ENCODE data around the gene LAMA3.

Gene LAMA3

GRCh38 chr18:23875966-23876895 is 187.0 kb downstream of the LAMA3 start:
- H3K36me3 ChIP-seq, result peaks cover 0 to 18% (median 0%) of the 10 kb centered on the region in 11 experiments; a peak in 3 of 22 replicates
- H3K9ac ChIP-seq, result no peak overlapping the region
- no peaks in the 10 kb centered on the region for H4K20me1 ChIP-seq
- TF ChIP-seq Cebpa-rat (IDR thresholded peaks at IDR 0.05), result no peak
- no peak overlapping the region for H3K4me2 ChIP-seq
- peaks cover 0 to 5% (median 0%) of the 10 kb centered on the region in 11 experiments; a peak in 2 of 22 replicates for H3K9me3 ChIP-seq (replicated peaks in 1 of 11)
- no peak overlapping the region for H3K27ac ChIP-seq
- H3K4me3 ChIP-seq, result no peak overlapping the region
- peaks cover 14 to 51% (median 41%) of the 10 kb centered on the region in 10 experiments for H3K4me1 ChIP-seq
- H3K27me3 ChIP-seq, result no peaks in the 10 kb centered on the region

DNA sequence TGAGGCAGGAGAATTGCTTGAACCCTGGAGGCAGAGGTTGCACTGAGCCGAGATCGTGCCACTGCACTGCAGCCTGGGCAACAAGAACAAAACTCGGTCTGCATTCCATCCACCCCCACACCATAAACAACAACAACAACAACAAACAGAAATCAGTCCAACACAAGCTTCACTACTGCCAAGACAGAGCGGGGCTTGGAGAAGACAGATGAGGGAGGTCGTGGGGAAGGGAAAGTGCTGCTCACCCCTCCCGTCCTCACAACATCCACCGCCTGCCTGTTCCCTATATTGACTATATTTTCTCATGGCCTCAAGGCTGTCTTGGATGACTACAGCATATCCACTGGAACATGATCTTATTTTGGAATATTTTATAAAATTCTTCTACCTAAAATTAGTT is 187.7 kb downstream of the LAMA3 start:
- H4K20me1 ChIP-seq, result no peaks in the 10 kb centered on the region
- TF ChIP-seq Cebpa-rat (IDR thresholded peaks at IDR 0.05), result no peak
- peaks cover 7 to 47% (median 37%) of the 10 kb centered on the region in 10 experiments; a peak in 18 of 20 replicates for H3K4me1 ChIP-seq
- H3K27ac ChIP-seq, result no peak overlapping the region
- peak overlapping the region in 3 of 11 experiments; percentile 24 to 39 (median 38); a peak in 3 of 22 replicates for H3K4me2 ChIP-seq
- H3K9ac ChIP-seq, result no peak overlapping the region
- H3K27me3 ChIP-seq, result no peaks in the 10 kb centered on the region
- H3K36me3 ChIP-seq, result peaks cover 0 to 18% (median 0%) of the 10 kb centered on the region in 11 experiments; a peak in 3 of 22 replicates
- H3K9me3 ChIP-seq (replicated peaks in 1 of 11), result peaks cover 0 to 5% (median 0%) of the 10 kb centered on the region in 11 experiments; a peak in 2 of 22 replicates
- H3K4me3 ChIP-seq, result no peak overlapping the region

DNA sequence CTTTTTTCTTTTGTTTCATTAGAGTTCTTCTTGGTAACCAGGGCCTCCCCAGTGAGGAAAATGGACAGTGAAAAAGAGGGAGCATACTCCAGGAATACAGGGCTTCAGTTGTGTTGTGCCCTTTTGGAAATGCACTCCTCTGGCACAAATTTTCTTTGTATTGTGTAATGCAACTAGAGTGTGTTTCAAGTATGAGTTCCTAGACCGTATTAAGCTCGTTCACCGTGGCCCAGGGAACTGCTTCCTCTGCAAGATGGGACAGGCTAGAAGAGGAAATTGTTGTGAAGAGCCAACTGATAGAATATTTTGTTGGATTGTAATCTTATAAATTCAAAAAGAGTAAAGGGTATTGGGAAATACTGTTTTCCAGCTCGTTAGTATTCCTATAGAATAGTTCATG is 188.1 kb downstream of the LAMA3 start:
- Histone ChIP-seq H3K27me3 (no peaks in the 10 kb centered on the region), H3K27ac (no peak overlapping the region), H3K9ac (no peak overlapping the region), H4K20me1 (no peaks in the 10 kb centered on the region), H3K36me3 (peaks cover 0 to 18% (median 0%) of the 10 kb centered on the region in 11 experiments; a peak in 3 of 22 replicates), H3K4me3 (no peak overlapping the region), H3K4me1 (peaks cover 5 to 44% (median 33%) of the 10 kb centered on the region in 10 experiments; a peak in 17 of 20 replicates), H3K9me3 (replicated peaks in 1 of 11) (peaks cover 0 to 5% (median 0%) of the 10 kb centered on the region in 11 experiments; a peak in 2 of 22 replicates), H3K4me2 (peak overlapping the region in 3 of 11 experiments; percentile 24 to 39 (median 38); a peak in 4 of 22 replicates)
- TF ChIP-seq Cebpa-rat (IDR thresholded peaks at IDR 0.05), result peak in 1 of 11 experiments; percentile 46; a peak in 1 of 22 replicates

GRCh38 chr18:23878336-23878900 is 189.2 kb downstream of the LAMA3 start:
- 0 out of 22 replicates have a peak overlapping the region, but pooled peaks of 1 of the 11 experiments have one; percentile 8 for H3K9ac ChIP-seq
- H3K27ac ChIP-seq, result peak overlapping the region in 1 of 11 experiments; percentile 1; a peak in 3 of 22 replicates
- no peaks in the 10 kb centered on the region for H3K27me3 ChIP-seq
- H3K4me1 ChIP-seq, result peaks cover 12 to 44% (median 31%) of the 10 kb centered on the region in 10 experiments; a peak in 18 of 20 replicates
- no peaks in the 10 kb centered on the region for H4K20me1 ChIP-seq
- peak overlapping the region in 6 of 11 experiments; percentile 17 to 56 (median 32); a peak in 9 of 22 replicates for H3K4me2 ChIP-seq
- H3K9me3 ChIP-seq (replicated peaks in 1 of 11), result peaks cover 0 to 5% (median 0%) of the 10 kb centered on the region in 11 experiments; a peak in 2 of 22 replicates
- no peak overlapping the region for H3K4me3 ChIP-seq
- no peak for TF ChIP-seq Cebpa-rat (IDR thresholded peaks at IDR 0.05)
- peaks cover 0 to 18% (median 0%) of the 10 kb centered on the region in 11 experiments; a peak in 3 of 22 replicates for H3K36me3 ChIP-seq

- Histone ChIP-seq H3K27me3 (no peaks in the 10 kb centered on the region), H3K4me1 (peaks cover 19 to 44% (median 31%) of the 10 kb centered on the region in 10 experiments; a peak in 18 of 20 replicates), H3K27ac (no peak overlapping the region), H4K20me1 (no peaks in the 10 kb centered on the region), H3K9ac (no peak overlapping the region), H3K4me3 (no peak overlapping the region), H3K36me3 (peaks cover 0 to 18% (median 0%) of the 10 kb centered on the region in 11 experiments; a peak in 3 of 22 replicates), H3K9me3 (replicated peaks in 1 of 11) (peaks cover 0 to 5% (median 0%) of the 10 kb centered on the region in 11 experiments; a peak in 2 of 22 replicates), H3K4me2 (no peak overlapping the region)
- no peak for TF ChIP-seq Cebpa-rat (IDR thresholded peaks at IDR 0.05)
Observed at GRCh38 chr18:23879126-23879525, 189.9 kb downstream of the LAMA3 start.

GRCh38 chr18:23879544-23879943 is 190.3 kb downstream of the LAMA3 start:
- Histone ChIP-seq H4K20me1 (no peaks in the 10 kb centered on the region), H3K4me1 (peaks cover 22 to 42% (median 32%) of the 10 kb centered on the region in 10 experiments; a peak in 18 of 20 replicates), H3K27ac (no peak overlapping the region), H3K4me3 (no peak overlapping the region), H3K36me3 (peaks cover 0 to 18% (median 0%) of the 10 kb centered on the region in 11 experiments; a peak in 3 of 22 replicates), H3K4me2 (no peak overlapping the region), H3K27me3 (no peaks in the 10 kb centered on the region), H3K9me3 (replicated peaks in 1 of 11) (peaks cover 0 to 5% (median 0%) of the 10 kb centered on the region in 11 experiments; a peak in 2 of 22 replicates), H3K9ac (no peak overlapping the region)
- TF ChIP-seq Cebpa-rat (IDR thresholded peaks at IDR 0.05), result no peak

- Histone ChIP-seq H3K9me3 (replicated peaks in 1 of 11) (peaks cover 0 to 5% (median 0%) of the 10 kb centered on the region in 11 experiments; a peak in 2 of 22 replicates), H3K27ac (no peak overlapping the region), H4K20me1 (no peaks in the 10 kb centered on the region), H3K4me3 (no peak overlapping the region), H3K27me3 (no peaks in the 10 kb centered on the region), H3K36me3 (peaks cover 0 to 18% (median 0%) of the 10 kb centered on the region in 11 experiments; a peak in 3 of 22 replicates), H3K9ac (no peak overlapping the region), H3K4me1 (peaks cover 22 to 42% (median 32%) of the 10 kb centered on the region in 10 experiments; a peak in 18 of 20 replicates), H3K4me2 (no peak overlapping the region)
- no peak for TF ChIP-seq Cebpa-rat (IDR thresholded peaks at IDR 0.05)
Observed at GRCh38 chr18:23879966-23880565, 190.8 kb downstream of the LAMA3 start.

DNA sequence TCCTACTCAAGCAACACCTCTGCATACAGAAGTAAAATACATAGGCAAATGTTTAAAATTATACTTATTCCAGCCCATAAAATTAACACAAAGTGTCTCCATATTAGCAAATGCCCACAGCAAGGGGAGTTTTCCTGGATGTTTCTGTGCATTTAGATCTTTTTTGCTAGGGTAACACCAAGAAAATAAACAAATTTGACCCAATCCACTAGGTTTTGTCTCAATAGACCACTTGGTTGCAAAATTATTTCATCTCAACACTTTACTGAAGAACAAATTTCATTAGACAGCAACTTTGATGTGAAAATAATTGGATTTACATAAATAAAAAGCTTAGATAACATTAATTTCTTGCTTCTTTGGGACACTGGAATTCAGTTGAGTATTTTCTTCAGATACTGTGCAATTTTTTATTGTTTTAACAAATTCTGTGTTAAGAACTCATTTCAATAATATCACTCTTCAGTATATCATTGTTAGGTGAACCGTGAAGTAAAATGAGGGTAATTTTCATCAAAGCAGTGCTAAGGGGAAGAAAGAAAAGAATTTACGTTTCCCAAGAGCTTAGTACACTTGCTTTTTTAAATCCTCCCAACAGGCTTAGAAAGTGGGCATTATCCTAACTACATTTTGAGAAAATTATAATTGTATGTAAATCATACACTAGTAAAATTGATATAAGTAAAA is 191.8 kb downstream of the LAMA3 start:
- peaks cover 22 to 45% (median 32%) of the 10 kb centered on the region in 10 experiments; a peak in 18 of 20 replicates for H3K4me1 ChIP-seq
- H3K36me3 ChIP-seq, result peaks cover 0 to 10% (median 0%) of the 10 kb centered on the region in 11 experiments; a peak in 3 of 22 replicates
- peak overlapping the region in 1 of 11 experiments; percentile 7; a peak in 1 of 22 replicates for H3K4me2 ChIP-seq
- H4K20me1 ChIP-seq, result no peaks in the 10 kb centered on the region
- H3K9me3 ChIP-seq (replicated peaks in 1 of 11), result peaks cover 0 to 5% (median 0%) of the 10 kb centered on the region in 11 experiments; a peak in 2 of 22 replicates
- no peaks in the 10 kb centered on the region for H3K27me3 ChIP-seq
- no peak overlapping the region for H3K4me3 ChIP-seq
- H3K27ac ChIP-seq, result no peak overlapping the region
- H3K9ac ChIP-seq, result no peak overlapping the region
- TF ChIP-seq Cebpa-rat (IDR thresholded peaks at IDR 0.05), result no peak

All from BLaER1 treated with 17β-estradiol and CSF1 and Interleukin-3, amounts not matched to agents 10 nM and 100 nM (cell line).